Mesenchymal stem cell (in vitro differentiated cells and primary cell): Measurements from ENCODE around the gene ESRRG.

Source experiments
- DNase-seq: peaks from one replicate; pipeline ENCODE4 v3.0.0-alpha.2; 2013
- H2AFZ ChIP-seq: one replicate; pipeline ENCODE4 v1.6.1; 2013; ENCODE audit warnings: low read depth, mild to moderate bottlenecking, control low read depth, inconsistent platforms, low read length, moderate library complexity
- H2AK5ac ChIP-seq: 2 replicates; pipeline ENCODE4 v1.6.1; 2013; ENCODE audit warnings: low read length, moderate library complexity, mild to moderate bottlenecking, inconsistent platforms; ENCODE audit not compliant: severe bottlenecking
- H2BK120ac ChIP-seq: one replicate; pipeline ENCODE4 v1.6.1; 2013; ENCODE audit warnings: low read depth, mild to moderate bottlenecking, inconsistent platforms, low read length, moderate library complexity
- H2BK12ac ChIP-seq, 2 experiments: one replicate each; pipeline ENCODE4 v1.6.1; 2013; ENCODE audit warnings: inconsistent platforms in 2 of 2, low read length in 2 of 2, mild to moderate bottlenecking in 2 of 2, moderate library complexity in 2 of 2, control low read depth in 1 of 2
- H2BK15ac ChIP-seq: one replicate; pipeline ENCODE4 v1.6.1; 2013; ENCODE audit warnings: mild to moderate bottlenecking, low read depth, inconsistent platforms; ENCODE audit not compliant: poor library complexity, severe bottlenecking
- H2BK5ac ChIP-seq: 2 replicates; pipeline ENCODE4 v1.6.1; 2013; ENCODE audit warnings: low read depth, mild to moderate bottlenecking, low read length, control low read depth, inconsistent platforms; ENCODE audit not compliant: poor library complexity, severe bottlenecking
- H3K14ac ChIP-seq, 2 experiments: one replicate each; pipeline ENCODE4 v1.6.1; 2013; ENCODE audit warnings: inconsistent platforms in 2 of 2, low read length in 2 of 2, control low read depth in 1 of 2, mild to moderate bottlenecking in 1 of 2, moderate library complexity in 1 of 2
- H3K18ac ChIP-seq, 2 experiments: one replicate each; pipeline ENCODE4 v1.6.1; 2013; ENCODE audit warnings: inconsistent platforms in 2 of 2, low read length in 2 of 2, control low read depth in 1 of 2, low read depth in 1 of 2, mild to moderate bottlenecking in 1 of 2
- H3K23ac ChIP-seq, 2 experiments: one replicate each; pipeline ENCODE4 v1.6.1; 2013; ENCODE audit warnings: inconsistent platforms in 2 of 2, low read length in 2 of 2, mild to moderate bottlenecking in 2 of 2, moderate library complexity in 2 of 2, control low read depth in 1 of 2
- H3K27ac ChIP-seq: 2 replicates; pipeline ENCODE4 v1.5.1; 2013; ENCODE audit warnings: mild to moderate bottlenecking, moderate library complexity, low read length, control low read depth, inconsistent platforms; ENCODE audit not compliant: poor library complexity, severe bottlenecking
- H3K27me3 ChIP-seq, 2 experiments: 2 replicates each; pipeline versions ENCODE4 v1.6.1 to v1.7.0; 2013; ENCODE audit warnings: low read length in 2 of 2, mild to moderate bottlenecking in 2 of 2, moderate library complexity in 2 of 2, control low read depth in 1 of 2, inconsistent platforms in 1 of 2; ENCODE audit not compliant: control insufficient read depth in 1 of 2, insufficient read depth in 1 of 2
- H3K36me3 ChIP-seq, 2 experiments: 2 replicates each; pipeline versions ENCODE4 v1.6.1 to v1.7.0; 2013; ENCODE audit warnings: low read length in 2 of 2, control low read depth in 1 of 2, inconsistent platforms in 1 of 2, low read depth in 1 of 2, mild to moderate bottlenecking in 1 of 2; ENCODE audit not compliant: insufficient read depth in 2 of 2, control insufficient read depth in 1 of 2
- H3K4ac ChIP-seq, 2 experiments: one replicate each; pipeline ENCODE4 v1.6.1; 2013; ENCODE audit warnings: inconsistent platforms in 2 of 2, low read length in 2 of 2, mild to moderate bottlenecking in 2 of 2, moderate library complexity in 2 of 2, control low read depth in 1 of 2, low read depth in 1 of 2
- H3K4me1 ChIP-seq: 2 replicates; pipeline ENCODE4 v1.6.1; 2013; ENCODE audit warnings: low read depth, low read length, control low read depth; ENCODE audit not compliant: control insufficient read depth, insufficient read depth
- H3K4me2 ChIP-seq: 2 replicates; pipeline ENCODE4 v1.6.1; 2013; ENCODE audit warnings: low read length, mild to moderate bottlenecking, inconsistent platforms; ENCODE audit not compliant: poor library complexity, severe bottlenecking
- H3K4me3 ChIP-seq, 2 experiments: 2 replicates each; pipeline versions ENCODE4 v1.5.1 to v1.7.0; 2013; ENCODE audit warnings: low read length in 2 of 2, mild to moderate bottlenecking in 2 of 2, control low read depth in 1 of 2, low read depth in 1 of 2; ENCODE audit not compliant: insufficient read depth in 1 of 2
- H3K79me1 ChIP-seq: replicated peaks from 2 replicates; pipeline ENCODE4 v1.6.1; 2013; ENCODE audit warnings: mild to moderate bottlenecking, control low read depth, low read length, inconsistent platforms; ENCODE audit not compliant: poor library complexity, severe bottlenecking
- H3K9ac ChIP-seq: 2 replicates; pipeline ENCODE4 v1.7.0; 2013; ENCODE audit warnings: mild to moderate bottlenecking, low read length, moderate library complexity
- H3K9me3 ChIP-seq: 2 replicates; pipeline ENCODE4 v1.7.0; 2013; ENCODE audit warnings: mild to moderate bottlenecking, low read length; ENCODE audit not compliant: control insufficient read depth
- H4K8ac ChIP-seq: one replicate; pipeline ENCODE4 v1.6.1; 2013; ENCODE audit warnings: inconsistent platforms, mild to moderate bottlenecking, low read length, moderate library complexity
- H4K91ac ChIP-seq: one replicate; pipeline ENCODE4 v1.6.1; 2013; ENCODE audit warnings: mild to moderate bottlenecking, low read length, inconsistent platforms
- WGBS: methylation state at CpG from one replicate; pipeline ENCODE4 v1.1.7; 2013; ENCODE audit warnings: mixed read lengths; 5-methylcytosine and 5-hydroxymethylcytosine counted together

ESRRG gene

GRCh38 chr1:216458812-216459211, 264.4 kb downstream of the ESRRG start:
- H2AK5ac ChIP-seq, result no peak overlapping the region
- H3K18ac ChIP-seq, result no peak overlapping the region
- no peak overlapping the region for H3K9ac ChIP-seq
- H3K14ac ChIP-seq, result no peak overlapping the region
- DNase-seq, result no peak
- no peak overlapping the region for H2BK15ac ChIP-seq
- H4K8ac ChIP-seq, result no peak overlapping the region
- H4K91ac ChIP-seq, result no peak overlapping the region
- H2AFZ ChIP-seq, result no peak overlapping the region
- no peaks in the 10 kb centered on the region for H3K36me3 ChIP-seq
- H3K4me3 ChIP-seq, result no peak overlapping the region
- H2BK12ac ChIP-seq, result no peak overlapping the region
- no peak overlapping the region for H3K27ac ChIP-seq
- no peaks in the 10 kb centered on the region for H3K27me3 ChIP-seq
- no peak overlapping the region for H3K23ac ChIP-seq
- H2BK120ac ChIP-seq, result no peak overlapping the region
- H3K4me1 ChIP-seq, result peaks cover 5% of the 10 kb centered on the region
- no peaks in the 10 kb centered on the region for H3K9me3 ChIP-seq
- H3K4ac ChIP-seq, result no peak overlapping the region
- H2BK5ac ChIP-seq, result no peak overlapping the region
- no peaks in the 10 kb centered on the region for H3K79me1 ChIP-seq
- H3K4me2 ChIP-seq, result no peak overlapping the region

- no peaks in the 10 kb centered on the region for H3K9me3 ChIP-seq
- H2AFZ ChIP-seq, result no peak overlapping the region
- no peak overlapping the region for H3K9ac ChIP-seq
- no peak overlapping the region for H2BK15ac ChIP-seq
- no peaks in the 10 kb centered on the region for H3K27me3 ChIP-seq
- no peak overlapping the region for H2BK120ac ChIP-seq
- H3K4me3 ChIP-seq, result no peak overlapping the region
- no peak overlapping the region for H3K23ac ChIP-seq
- no peak overlapping the region for H3K27ac ChIP-seq
- no peak overlapping the region for H3K4me2 ChIP-seq
- peaks cover 2% of the 10 kb centered on the region for H3K4me1 ChIP-seq
- no peak overlapping the region for H4K91ac ChIP-seq
- DNase-seq, result no peak
- no peak overlapping the region for H2AK5ac ChIP-seq
- no peak overlapping the region for H3K14ac ChIP-seq
- H4K8ac ChIP-seq, result no peak overlapping the region
- H3K79me1 ChIP-seq, result no peaks in the 10 kb centered on the region
- no peaks in the 10 kb centered on the region for H3K36me3 ChIP-seq
- no peak overlapping the region for H3K18ac ChIP-seq
- H3K4ac ChIP-seq, result no peak overlapping the region
- H2BK5ac ChIP-seq, result no peak overlapping the region
- H2BK12ac ChIP-seq, result no peak overlapping the region
These were observed 265.9 kb downstream of the ESRRG start for GRCh38 chr1:216457356-216457755.

- Histone ChIP-seq H3K9me3 (no peaks in the 10 kb centered on the region), H3K23ac (no peak overlapping the region), H2BK120ac (no peak overlapping the region), H3K27me3 (no peaks in the 10 kb centered on the region), H4K8ac (no peak overlapping the region), H3K27ac (peak overlapping the region; percentile 72), H2AK5ac (no peak overlapping the region), H4K91ac (no peak overlapping the region), H2BK5ac (no peak overlapping the region), H2AFZ (peak overlapping the region; percentile 82), H3K79me1 (no peaks in the 10 kb centered on the region), H2BK12ac (no peak overlapping the region), H3K18ac (peak overlapping the region in 1 of 2 experiments; percentile 80), H3K4me2 (no peak overlapping the region), H3K4me1 (peaks cover 2% of the 10 kb centered on the region), H3K36me3 (no peaks in the 10 kb centered on the region), H3K4me3 (no peak overlapping the region), H3K4ac (no peak overlapping the region), H3K9ac (no peak overlapping the region), H2BK15ac (no peak overlapping the region), H3K14ac (no peak overlapping the region)
- peak; percentile 75 for DNase-seq
- 40% methylated on average over 2 of the region's 3 CpGs for WGBS
These were observed 266.5 kb downstream of the ESRRG start for GRCh38 chr1:216456682-216457081.

DNA sequence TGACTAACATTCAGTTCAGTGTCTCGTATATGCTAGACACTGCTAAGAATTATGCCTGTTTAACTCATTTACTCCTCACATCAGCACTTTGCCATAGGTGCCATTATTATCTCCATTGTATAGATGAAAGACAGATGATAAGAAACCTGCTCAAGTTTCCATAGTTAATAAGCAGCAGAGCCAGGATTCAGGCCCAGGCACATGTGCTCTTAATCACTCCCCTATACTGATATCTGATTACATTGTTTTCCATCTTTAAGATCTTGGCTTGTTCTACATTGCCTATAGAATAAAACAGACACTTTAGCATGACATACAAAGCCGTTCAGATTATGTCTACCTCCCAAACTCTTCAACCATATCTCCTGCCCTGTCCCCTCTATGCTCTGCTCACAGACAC, 269.5 kb downstream of the ESRRG start:
- Histone ChIP-seq H2BK5ac (no peak overlapping the region), H3K14ac (no peak overlapping the region), H3K9ac (no peak overlapping the region), H3K27me3 (no peaks in the 10 kb centered on the region), H3K23ac (no peak overlapping the region), H2AFZ (no peak overlapping the region), H3K4ac (no peak overlapping the region), H3K4me3 (no peak overlapping the region), H3K18ac (no peak overlapping the region), H2BK120ac (no peak overlapping the region), H3K36me3 (no peaks in the 10 kb centered on the region), H2BK12ac (no peak overlapping the region), H2BK15ac (peak overlapping the region; percentile 5), H3K4me2 (no peak overlapping the region), H4K91ac (no peak overlapping the region), H2AK5ac (no peak overlapping the region), H3K27ac (no peak overlapping the region), H3K79me1 (no peaks in the 10 kb centered on the region), H3K9me3 (no peaks in the 10 kb centered on the region), H4K8ac (no peak overlapping the region), H3K4me1 (peaks cover 2% of the 10 kb centered on the region)
- DNase-seq, result no peak
- 91% methylated on average over 2 of the region's 2 CpGs for WGBS
